SK-N-MC (cell line): ENCODE measurements around the gene NRIP3.
"Not testable (repeated sequence)": the region's sequence is repeated elsewhere in the genome, so short reads cannot be mapped to it uniquely, and the experiment has no call there.

Experiments used
- DNase-seq: peaks from one replicate; pipeline ENCODE4 v3.0.0-alpha.2; 2011; ENCODE audit warnings: low read depth, low spot score
- H3K27ac ChIP-seq: fragments of 200-600 bp; sonication (generic); 2 replicates; pipeline ENCODE4 v1.5.1; 2016; ENCODE audit warnings: mixed run types
- H3K36me3 ChIP-seq: fragments of 200-600 bp; sonication (generic); 2 replicates; pipeline ENCODE4 v1.6.1; 2017; ENCODE audit warnings: antibody characterized with exemption, low read length, mixed read lengths; ENCODE audit not compliant: insufficient read depth
- H3K4me3 ChIP-seq: fragments of 200-600 bp; sonication (generic); 2 replicates; pipeline ENCODE4 v1.5.1; 2016
- H3K9ac ChIP-seq: fragments of 200-600 bp; sonication (generic); 2 replicates; pipeline ENCODE4 v1.8.0; 2017; ENCODE audit warnings: mixed run types, mixed read lengths; ENCODE audit not compliant: insufficient read length
- H3K9me3 ChIP-seq: fragments of 200-600 bp; sonication (generic); 2 replicates; pipeline ENCODE4 v1.6.1; 2017; ENCODE audit warnings: low read depth, mild to moderate bottlenecking, antibody characterized with exemption, low read length, moderate library complexity, mixed read lengths
- EZH2 ChIP-seq: fragments of 200-600 bp; sonication (generic); IDR thresholded peaks from one replicate; pipeline ENCODE4 v1.6.1; 2017; ENCODE audit warnings: antibody characterized with exemption
- FOXP2 ChIP-seq: optimal IDR thresholded peaks from 2 replicates; pipeline ENCODE3; 2011; ENCODE audit warnings: mild to moderate bottlenecking, moderate library complexity; ENCODE audit not compliant: insufficient read depth; ENCODE audit errors: extremely low read length, control extremely low read depth
- POLR2AphosphoS5 ChIP-seq: IDR thresholded peaks from 2 replicates; pipeline ENCODE4 v1.6.1; 2012; ENCODE audit warnings: mild to moderate bottlenecking, low read depth, low read length, borderline replicate concordance

The NRIP3 gene

DNA sequence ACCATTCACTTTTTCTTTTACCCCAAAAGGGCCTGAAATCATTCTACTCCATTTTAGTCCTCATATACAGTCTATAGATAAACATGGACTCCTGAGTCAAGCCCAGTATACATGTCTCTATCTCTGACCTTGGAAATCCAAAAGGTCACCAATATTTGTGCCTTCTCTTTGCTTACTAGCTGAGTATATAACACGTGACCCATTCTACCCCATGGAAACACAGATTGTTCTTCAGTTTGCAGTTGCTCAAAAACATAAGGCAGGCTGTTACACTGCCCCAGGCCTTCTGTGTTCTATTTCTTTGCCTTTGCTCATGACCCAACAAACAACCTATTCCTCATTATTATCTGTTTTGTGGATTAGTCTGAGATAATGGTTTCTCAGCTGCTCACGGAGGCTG lies 5.8 kb downstream of the NRIP3 start:
- Histone ChIP-seq H3K9me3 (no peaks in the 10 kb centered on the region), H3K9ac (no peak overlapping the region), H3K27ac (no peak overlapping the region), H3K4me3 (no peak overlapping the region), H3K36me3 (no peaks in the 10 kb centered on the region)
- no peak for DNase-seq
- no peak for TF ChIP-seq POLR2AphosphoS5
- TF ChIP-seq FOXP2 = no peak

DNA sequence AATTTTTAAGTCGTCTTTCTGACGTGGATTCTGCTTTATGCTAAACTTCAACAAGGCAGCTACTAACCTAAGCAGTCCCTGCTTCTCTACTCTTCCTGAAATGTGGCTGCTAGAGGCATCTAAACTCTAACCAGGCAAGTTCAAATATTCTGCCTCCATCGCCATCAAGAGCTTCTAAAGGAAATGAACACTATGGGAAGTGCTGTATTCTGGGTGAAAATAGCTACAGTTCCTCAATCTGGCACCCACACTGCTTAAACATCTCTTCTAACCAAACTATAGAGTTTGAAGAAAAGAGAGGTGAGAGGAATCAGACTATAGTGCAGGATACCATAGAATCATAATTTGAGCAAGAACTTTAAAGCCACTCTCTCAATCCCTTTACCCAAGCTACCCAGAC lies 6.3 kb downstream of the NRIP3 start:
- no peak overlapping the region for H3K9ac ChIP-seq
- no peak for TF ChIP-seq POLR2AphosphoS5
- no peak for TF ChIP-seq FOXP2
- no peak for TF ChIP-seq EZH2
- no peak overlapping the region for H3K4me3 ChIP-seq
- no peaks in the 10 kb centered on the region for H3K9me3 ChIP-seq
- no peaks in the 10 kb centered on the region for H3K36me3 ChIP-seq
- no peak overlapping the region for H3K27ac ChIP-seq
- no peak for DNase-seq

GRCh38 chr11:8989453-8989852 lies 14.3 kb downstream of the NRIP3 start:
- DNase-seq = no peak

DNA sequence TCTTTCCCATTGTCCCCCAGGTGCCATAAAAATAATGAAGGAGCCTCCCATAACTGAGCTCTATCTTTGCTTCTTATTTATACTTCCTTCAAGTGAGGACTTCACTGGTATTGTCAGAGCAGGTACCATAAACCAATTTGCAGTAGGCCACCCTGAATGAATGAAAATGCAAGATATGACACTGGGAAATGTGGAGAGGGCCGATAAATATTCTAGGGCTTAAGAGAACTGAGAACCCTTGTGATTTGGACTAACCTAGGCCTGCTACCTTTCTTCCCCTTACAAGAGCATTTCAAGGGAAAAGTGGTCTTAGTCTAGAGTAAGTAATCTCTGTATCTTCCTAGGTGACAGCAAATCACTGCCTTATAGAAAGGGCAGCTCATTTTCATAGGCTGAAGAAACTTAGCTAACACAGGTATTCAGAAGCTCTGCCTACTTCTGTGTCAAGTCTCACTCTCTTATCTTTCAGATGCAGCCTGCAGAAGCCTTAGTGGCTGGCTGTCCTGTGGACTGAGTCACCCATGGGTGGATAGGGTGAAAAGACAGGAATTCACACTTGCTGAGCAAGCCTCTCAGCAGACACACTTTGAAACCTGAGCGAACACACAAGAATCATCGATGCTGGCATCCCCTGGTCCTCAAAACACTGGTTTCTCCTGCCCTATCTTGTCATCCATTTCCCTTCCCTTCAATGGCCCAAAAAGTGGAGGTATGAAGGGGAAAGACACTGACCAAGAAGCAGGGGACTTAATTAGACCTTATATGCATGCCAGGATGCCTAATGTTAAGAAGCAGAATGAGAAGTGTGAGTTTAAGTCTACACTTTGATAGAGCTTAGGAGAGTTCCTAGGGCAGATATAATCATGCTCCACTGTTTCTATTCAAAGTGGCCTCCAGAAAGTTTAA lies 15.2 kb downstream of the NRIP3 start:
- Histone ChIP-seq H3K9ac (no peak overlapping the region), H3K36me3 (no peaks in the 10 kb centered on the region), H3K9me3 (no peaks in the 10 kb centered on the region), H3K27ac (no peak overlapping the region), H3K4me3 (no peak overlapping the region)
- TF ChIP-seq POLR2AphosphoS5 = no peak
- TF ChIP-seq FOXP2 = no peak
- no peak for TF ChIP-seq EZH2
- no peak for DNase-seq

More at GRCh38 chr11:8989453-8989852, 14.3 kb downstream of the NRIP3 start:
- Histone ChIP-seq H3K9ac (no peak overlapping the region), H3K9me3 (no peaks in the 10 kb centered on the region), H3K4me3 (no peak overlapping the region), H3K27ac (no peak overlapping the region), H3K36me3 (no peaks in the 10 kb centered on the region)
- TF ChIP-seq EZH2 = no peak
- no peak for TF ChIP-seq FOXP2
- no peak for TF ChIP-seq POLR2AphosphoS5

DNA sequence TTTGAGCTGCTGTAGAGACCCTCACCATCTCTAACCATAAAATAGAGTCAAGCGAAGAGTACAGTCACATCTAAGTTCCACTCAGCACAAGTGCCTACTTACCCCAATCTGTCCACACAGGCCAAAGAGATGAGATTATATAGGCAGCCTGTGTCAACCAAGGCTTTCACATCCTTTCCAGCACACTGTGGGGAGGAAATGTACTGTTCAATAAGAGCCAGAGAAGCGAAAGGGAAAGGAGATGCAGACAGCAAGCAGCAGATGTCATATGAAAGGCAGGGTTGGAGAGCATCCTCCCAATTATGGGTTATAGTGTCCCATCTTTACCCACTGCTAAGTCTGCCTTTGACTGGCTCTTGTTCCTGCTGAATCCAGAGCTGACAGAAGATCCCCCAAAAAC lies 16.4 kb downstream of the NRIP3 start:
- Histone ChIP-seq H3K9ac (no peak overlapping the region), H3K4me3 (no peak overlapping the region), H3K36me3 (no peaks in the 10 kb centered on the region), H3K9me3 (no peaks in the 10 kb centered on the region), H3K27ac (no peak overlapping the region)
- DNase-seq = no peak
- TF ChIP-seq FOXP2 = no peak
- no peak for TF ChIP-seq POLR2AphosphoS5
- no peak for TF ChIP-seq EZH2

- H3K36me3 ChIP-seq, H3K4me3 ChIP-seq, H3K9me3 ChIP-seq, H3K9ac ChIP-seq, H3K27ac ChIP-seq, DNase-seq: not testable (repeated sequence)
Measured at GRCh38 chr11:8986772-8987171, 17.0 kb downstream of the NRIP3 start.

DNA sequence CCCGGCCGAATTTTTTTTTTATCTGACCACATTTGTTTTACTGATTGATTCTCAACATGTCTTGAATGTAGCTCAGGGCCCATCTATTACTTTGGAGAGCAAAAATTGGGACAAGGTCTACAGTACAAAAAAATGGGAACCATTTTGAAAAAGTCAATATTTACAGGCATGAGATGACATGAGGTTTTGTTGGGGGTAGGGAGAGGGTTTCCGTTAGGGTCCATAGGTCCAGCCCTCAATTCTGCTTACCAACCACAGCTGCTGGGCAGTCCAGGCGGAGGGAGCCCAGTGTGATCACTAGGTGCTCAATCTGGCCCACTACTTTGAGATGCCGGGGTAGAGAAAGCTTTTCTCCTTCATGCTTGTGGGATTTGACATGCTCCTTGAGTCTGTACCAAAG lies 18.3 kb downstream of the NRIP3 start:
- Histone ChIP-seq H3K4me3 (no peak overlapping the region), H3K27ac (no peak overlapping the region), H3K36me3 (no peaks in the 10 kb centered on the region), H3K9ac (no peak overlapping the region), H3K9me3 (no peaks in the 10 kb centered on the region)
- DNase-seq = no peak
- no peak for TF ChIP-seq EZH2
- TF ChIP-seq FOXP2 = no peak
- TF ChIP-seq POLR2AphosphoS5 = no peak

DNA sequence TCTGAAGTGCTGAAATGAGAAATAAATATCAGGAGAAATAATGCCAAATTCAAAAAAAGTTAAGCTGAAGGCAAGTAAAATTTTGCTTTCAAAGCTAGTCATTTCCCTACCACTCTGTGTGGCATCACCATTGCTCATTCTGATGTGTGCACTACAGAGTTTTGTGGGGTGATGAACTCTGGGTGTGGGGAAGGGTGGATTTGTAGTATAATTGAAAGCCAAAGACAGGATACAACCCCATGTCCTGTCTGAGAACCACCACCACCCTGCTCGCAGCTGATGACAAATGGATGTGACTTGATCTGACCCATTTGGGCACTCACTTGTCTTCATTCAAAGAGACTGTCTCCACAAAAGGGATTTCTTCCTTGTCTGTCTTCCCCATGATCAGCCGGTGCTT lies 20.2 kb downstream of the NRIP3 start:
- TF ChIP-seq EZH2 (no peak), POLR2AphosphoS5 (no peak), FOXP2 (no peak)
- no peak for DNase-seq
- Histone ChIP-seq H3K27ac (no peak overlapping the region), H3K9ac (no peak overlapping the region), H3K4me3 (no peak overlapping the region), H3K9me3 (no peaks in the 10 kb centered on the region), H3K36me3 (no peaks in the 10 kb centered on the region)

DNA sequence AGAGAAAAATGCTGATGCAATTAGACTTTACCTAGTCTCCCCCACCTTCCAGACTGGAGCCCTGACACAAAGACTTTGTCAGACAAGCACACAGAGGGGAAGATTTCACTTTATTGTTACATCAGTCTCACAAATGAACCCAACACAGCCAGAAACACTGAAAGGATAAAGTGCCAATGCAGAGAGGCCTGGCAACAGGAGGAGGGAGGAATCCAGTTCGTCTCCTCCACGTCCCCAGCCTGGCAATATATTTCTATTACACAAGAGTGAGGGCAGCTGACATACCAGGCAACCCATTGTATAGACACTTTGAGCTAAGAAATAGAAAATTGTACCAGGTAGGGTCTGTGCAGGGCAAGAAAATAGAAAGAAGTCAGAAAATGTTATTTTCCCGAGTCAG lies 23.3 kb downstream of the NRIP3 start:
- TF ChIP-seq FOXP2 (no peak), POLR2AphosphoS5 (no peak), EZH2 (no peak)
- Histone ChIP-seq H3K4me3 (no peak overlapping the region), H3K27ac (no peak overlapping the region), H3K9me3 (no peaks in the 10 kb centered on the region), H3K36me3 (no peaks in the 10 kb centered on the region), H3K9ac (no peak overlapping the region)
- DNase-seq = no peak

DNA sequence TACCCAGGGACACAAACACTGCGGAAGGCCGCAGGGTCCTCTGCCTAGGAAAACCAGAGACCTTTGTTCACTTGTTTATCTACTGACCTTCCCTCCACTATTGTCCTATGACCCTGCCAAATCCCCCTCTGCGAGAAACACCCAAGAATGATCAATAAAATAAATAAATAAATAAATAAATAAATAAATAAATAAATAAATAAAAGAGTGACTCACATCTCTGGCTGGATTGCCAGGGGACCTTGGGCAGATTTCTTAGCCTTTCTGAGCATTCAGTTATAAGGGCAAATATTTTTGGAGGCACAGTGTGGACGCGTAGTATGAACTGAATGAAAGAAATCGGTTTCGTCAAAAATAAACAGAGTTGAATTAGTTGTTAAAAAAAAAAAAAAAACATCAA lies 24.4 kb downstream of the NRIP3 start:
- H3K4me3 ChIP-seq, DNase-seq, H3K27ac ChIP-seq, H3K9me3 ChIP-seq, H3K9ac ChIP-seq, H3K36me3 ChIP-seq: not testable (repeated sequence)
